ENCODE results near the gene SESTD1.
A peak's percentile ranks its signal among the peaks of the same experiment; 100 is the strongest.

The SESTD1 gene

DNA sequence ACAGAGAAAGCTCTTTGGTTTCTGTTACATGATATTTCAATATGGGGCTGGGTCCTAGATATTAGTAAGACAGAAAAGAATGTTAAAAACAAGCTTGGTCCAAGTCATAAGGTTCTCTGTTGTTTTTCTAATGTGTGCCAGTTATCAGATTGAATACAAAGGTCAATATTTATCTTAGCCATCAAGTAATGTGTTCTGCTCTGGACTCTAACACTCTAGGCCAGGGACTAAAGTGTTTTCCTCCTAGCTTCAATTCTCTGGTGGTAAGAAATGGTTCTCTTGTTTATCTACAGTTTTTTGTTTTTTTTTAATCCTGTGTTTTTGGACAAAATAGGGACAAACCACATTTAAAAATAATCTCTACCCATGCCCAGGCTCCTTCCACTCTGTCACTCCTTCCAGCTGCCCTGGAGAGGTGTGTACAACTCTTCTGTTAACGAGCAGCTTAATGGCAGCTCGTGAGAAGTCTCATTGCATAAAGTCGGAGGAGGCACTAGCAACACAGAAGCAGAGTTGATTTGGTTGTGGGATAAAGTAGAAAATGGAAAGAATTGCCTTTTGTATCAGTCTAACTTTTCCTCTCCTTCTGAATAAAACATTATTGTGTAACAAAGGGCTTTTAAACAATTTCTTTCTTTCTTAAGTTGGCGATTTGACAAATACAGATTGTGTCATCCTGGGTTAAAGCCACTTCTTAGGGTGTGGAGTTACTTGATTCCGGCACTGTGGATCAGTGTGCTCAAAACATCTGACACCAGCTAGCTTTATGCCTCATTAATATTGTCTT is 8.0 kb upstream of the SESTD1 start:
- Mint-ChIP-seq H3K4me1 (peaks cover 36% of the 10 kb centered on the region), H3K27me3 (ENCODE audit: low read depth, poor library complexity) (no peaks in the 10 kb centered on the region), H3K36me3 (ENCODE audit: low read depth) (no peaks in the 10 kb centered on the region), H3K9me3 (no peaks in the 10 kb centered on the region), H3K4me3 (no peak overlapping the region), H3K27ac (peak overlapping the region; percentile 94)
- DNase-seq: no peak
- TF ChIP-seq, protein P1, sequence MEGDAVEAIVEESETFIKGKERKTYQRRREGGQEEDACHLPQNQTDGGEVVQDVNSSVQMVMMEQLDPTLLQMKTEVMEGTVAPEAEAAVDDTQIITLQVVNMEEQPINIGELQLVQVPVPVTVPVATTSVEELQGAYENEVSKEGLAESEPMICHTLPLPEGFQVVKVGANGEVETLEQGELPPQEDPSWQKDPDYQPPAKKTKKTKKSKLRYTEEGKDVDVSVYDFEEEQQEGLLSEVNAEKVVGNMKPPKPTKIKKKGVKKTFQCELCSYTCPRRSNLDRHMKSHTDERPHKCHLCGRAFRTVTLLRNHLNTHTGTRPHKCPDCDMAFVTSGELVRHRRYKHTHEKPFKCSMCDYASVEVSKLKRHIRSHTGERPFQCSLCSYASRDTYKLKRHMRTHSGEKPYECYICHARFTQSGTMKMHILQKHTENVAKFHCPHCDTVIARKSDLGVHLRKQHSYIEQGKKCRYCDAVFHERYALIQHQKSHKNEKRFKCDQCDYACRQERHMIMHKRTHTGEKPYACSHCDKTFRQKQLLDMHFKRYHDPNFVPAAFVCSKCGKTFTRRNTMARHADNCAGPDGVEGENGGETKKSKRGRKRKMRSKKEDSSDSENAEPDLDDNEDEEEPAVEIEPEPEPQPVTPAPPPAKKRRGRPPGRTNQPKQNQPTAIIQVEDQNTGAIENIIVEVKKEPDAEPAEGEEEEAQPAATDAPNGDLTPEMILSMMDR (IDR thresholded peaks at IDR 0.05): no peak

DNA sequence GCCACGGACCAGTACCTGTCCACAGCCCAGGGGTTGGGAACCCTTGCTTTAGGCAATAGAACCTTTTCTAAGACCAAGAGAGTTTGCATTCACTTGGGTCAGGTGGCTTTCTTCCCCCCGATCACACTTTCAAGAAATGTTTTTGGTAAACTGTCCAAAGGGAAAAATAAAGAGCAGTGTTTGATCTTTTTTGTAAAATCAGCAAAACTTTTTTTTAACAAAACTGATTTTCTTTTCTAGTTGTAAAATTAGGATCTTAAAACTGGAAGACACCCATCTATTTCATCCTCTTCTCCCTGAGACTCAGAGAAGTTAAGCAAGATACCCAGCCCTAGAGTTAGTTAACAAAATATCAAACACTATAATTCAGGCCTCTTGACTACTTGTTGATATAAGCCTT is 6.1 kb upstream of the SESTD1 start:
- H3K4me3 Mint-ChIP-seq: no peak overlapping the region
- TF ChIP-seq, protein P1 (IDR thresholded peaks at IDR 0.05): no peak
- H3K9me3 Mint-ChIP-seq: no peaks in the 10 kb centered on the region
- peaks cover 36% of the 10 kb centered on the region for H3K4me1 Mint-ChIP-seq
- H3K36me3 Mint-ChIP-seq (ENCODE audit: low read depth): no peaks in the 10 kb centered on the region
- no peak overlapping the region for H3K27ac Mint-ChIP-seq
- H3K27me3 Mint-ChIP-seq (ENCODE audit: low read depth, poor library complexity): no peaks in the 10 kb centered on the region
- no peak for DNase-seq

DNA sequence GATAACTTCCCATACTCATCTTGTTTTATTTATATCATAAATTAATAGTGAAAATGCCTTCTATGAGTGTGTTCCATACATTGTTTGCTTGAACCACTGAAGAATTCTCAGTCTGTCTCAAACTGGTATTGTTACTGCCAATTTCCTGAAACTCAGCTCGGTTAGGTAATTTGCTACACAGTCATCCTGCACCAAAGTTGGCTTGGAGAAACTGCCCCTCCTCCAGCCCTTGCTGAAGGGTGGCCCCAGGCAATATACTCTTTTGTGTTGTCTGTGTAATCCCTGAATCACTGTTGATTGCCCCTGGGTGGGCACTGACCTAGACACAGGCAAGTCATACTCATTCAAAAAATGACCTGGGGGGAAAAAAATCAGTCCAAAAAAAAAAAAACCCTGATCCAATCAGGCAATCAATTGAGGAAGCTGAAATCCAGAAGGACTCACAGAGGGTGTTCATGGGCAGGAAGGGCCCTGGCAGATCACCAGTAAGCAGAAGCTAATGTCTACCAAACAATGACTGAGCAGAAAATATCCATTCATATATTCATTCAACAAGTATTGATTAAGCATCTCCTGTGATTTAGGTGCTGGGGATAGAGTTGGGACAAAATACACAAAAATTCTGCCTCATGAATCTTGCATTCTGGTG is 3.8 kb upstream of the SESTD1 start:
- peaks cover 9% of the 10 kb centered on the region for H3K27me3 Mint-ChIP-seq (ENCODE audit: low read depth, poor library complexity)
- DNase-seq: no peak
- TF ChIP-seq, protein P1 (IDR thresholded peaks at IDR 0.05): no peak
- H3K36me3 Mint-ChIP-seq (ENCODE audit: low read depth): no peaks in the 10 kb centered on the region
- no peaks in the 10 kb centered on the region for H3K9me3 Mint-ChIP-seq
- peaks cover 23% of the 10 kb centered on the region for H3K4me1 Mint-ChIP-seq
- no peak overlapping the region for H3K27ac Mint-ChIP-seq
- H3K4me3 Mint-ChIP-seq: no peak overlapping the region

DNA sequence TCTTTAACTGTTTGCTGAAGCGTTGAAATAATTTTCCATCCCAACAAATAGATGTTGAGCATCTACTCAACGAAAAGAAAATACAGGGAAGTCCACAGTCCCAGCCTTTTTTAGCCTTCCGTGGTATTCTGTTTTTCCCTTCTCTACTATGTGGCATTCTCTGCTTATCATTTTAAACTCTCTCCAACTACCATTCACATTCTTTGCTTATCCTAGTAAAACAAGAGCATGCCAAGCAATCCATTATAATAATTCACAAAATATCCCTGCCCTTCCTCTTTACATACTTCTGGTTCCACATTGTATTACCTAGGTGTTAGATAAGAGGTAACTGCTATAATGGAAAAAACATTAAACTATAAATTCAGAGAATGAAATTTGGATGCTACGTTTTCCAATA is 1.6 kb upstream of the SESTD1 start:
- Mint-ChIP-seq H3K27ac (no peak overlapping the region), H3K4me3 (peak overlapping the region; percentile 73)

DNA sequence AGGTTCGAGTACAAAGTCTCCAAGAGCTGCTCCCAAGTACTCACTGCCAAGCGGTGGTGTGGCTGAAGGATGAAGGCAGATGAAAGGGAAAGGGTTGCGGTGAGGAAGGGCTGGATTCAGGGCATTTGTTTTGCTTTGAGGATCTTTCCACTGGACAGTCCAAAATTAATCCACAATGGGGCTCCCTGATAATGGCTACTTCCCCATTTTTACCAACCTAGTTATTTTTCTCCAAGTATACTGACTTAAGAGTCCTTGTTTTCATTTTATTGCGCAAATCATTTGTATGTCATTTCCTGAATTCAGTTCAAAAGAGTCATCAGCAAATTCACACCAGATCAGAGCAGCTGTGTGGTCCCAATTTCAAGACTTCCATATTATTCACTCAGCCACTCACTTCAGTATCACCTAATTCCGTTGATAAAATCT is 464 bp upstream of the SESTD1 start:
- Mint-ChIP-seq H3K4me3 (peak overlapping the region; percentile 73), H3K27ac (peak overlapping the region; percentile 74), H3K27me3 (ENCODE audit: low read depth, poor library complexity) (peaks cover 12% of the 10 kb centered on the region), H3K9me3 (no peaks in the 10 kb centered on the region), H3K4me1 (peaks cover 22% of the 10 kb centered on the region), H3K36me3 (ENCODE audit: low read depth) (peaks cover 11% of the 10 kb centered on the region)
- DNase-seq: no peak
- TF ChIP-seq, protein P1 (IDR thresholded peaks at IDR 0.05): no peak

More for the DNA sequence above, 1.6 kb upstream of the SESTD1 start:
- peaks cover 9% of the 10 kb centered on the region for H3K27me3 Mint-ChIP-seq (ENCODE audit: low read depth, poor library complexity)
- DNase-seq: no peak
- no peaks in the 10 kb centered on the region for H3K9me3 Mint-ChIP-seq
- H3K36me3 Mint-ChIP-seq (ENCODE audit: low read depth): peaks cover 4% of the 10 kb centered on the region
- H3K4me1 Mint-ChIP-seq: peaks cover 22% of the 10 kb centered on the region
- TF ChIP-seq, protein P1 (IDR thresholded peaks at IDR 0.05): no peak
